Fibroblast of mammary gland (primary cell): ENCODE results near the gene NCR2.
A peak's percentile ranks its signal among the peaks of the same experiment; 100 is the strongest.

Experiments used
- DNase-seq: peaks from one replicate; pipeline ENCODE4 v3.0.0-alpha.2; 2010; ENCODE audit warnings: low read depth
- H3K4me3 ChIP-seq: 2 replicates; pipeline ENCODE4 v1.5.1; 2011; ENCODE audit warnings: low read depth, mild to moderate bottlenecking, low read length, moderate library complexity; ENCODE audit not compliant: control insufficient read depth
- CTCF ChIP-seq: conservative IDR thresholded peaks from 2 replicates; pipeline ENCODE4 v1.5.1; 2011; ENCODE audit warnings: low read depth, low read length, inconsistent platforms; ENCODE audit not compliant: control insufficient read depth, insufficient read depth

NCR2 gene

DNA sequence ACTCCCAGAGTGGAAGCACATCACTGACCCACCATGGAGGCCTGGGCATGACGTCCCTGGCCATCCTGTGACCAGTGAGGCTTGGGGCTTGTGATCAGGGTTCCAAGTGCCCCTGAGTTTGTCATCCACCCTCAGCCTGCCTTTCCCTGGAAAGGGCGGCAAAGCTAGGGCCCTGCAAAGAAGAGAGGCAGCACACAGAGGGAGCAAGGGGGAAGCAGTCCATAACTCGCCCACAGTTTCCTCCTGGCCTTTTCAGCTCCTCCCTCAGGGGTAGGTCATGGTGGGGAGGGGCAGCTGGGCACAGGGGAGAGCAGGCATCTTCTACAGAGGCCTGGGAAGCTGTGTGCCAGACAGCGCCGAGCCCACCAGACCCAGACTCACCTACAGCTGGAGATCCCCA is at the start of gene NCR2:
TSS of gene NCR2 (plus strand) at position 313 of the 400 bp plus-strand sequence. CDS start 269 bp downstream, outside the sequence.
- no peak for DNase-seq
- TF ChIP-seq CTCF: no peak
- H3K4me3 ChIP-seq: no peak within 1 kb of the TSS

- TF ChIP-seq CTCF: no peak
- H3K4me3 ChIP-seq: no peak within 1 kb of the TSS
- DNase-seq: peak; percentile 92
Measured at GRCh38 chr6:41286544-41287346, 48.7 kb upstream of the NCR2 start, which contains the start of gene TREM1. Gene TREM1, minus strand, starts transcription at chr6:41286682. Its CDS starts 27 bp downstream, at chr6:41286655.

GRCh38 chr6:41288030-41288753 is 47.2 kb upstream of the NCR2 start:
- no peak for TF ChIP-seq CTCF
- no peak overlapping the region for H3K4me3 ChIP-seq
- peak; percentile 62 for DNase-seq

DNA sequence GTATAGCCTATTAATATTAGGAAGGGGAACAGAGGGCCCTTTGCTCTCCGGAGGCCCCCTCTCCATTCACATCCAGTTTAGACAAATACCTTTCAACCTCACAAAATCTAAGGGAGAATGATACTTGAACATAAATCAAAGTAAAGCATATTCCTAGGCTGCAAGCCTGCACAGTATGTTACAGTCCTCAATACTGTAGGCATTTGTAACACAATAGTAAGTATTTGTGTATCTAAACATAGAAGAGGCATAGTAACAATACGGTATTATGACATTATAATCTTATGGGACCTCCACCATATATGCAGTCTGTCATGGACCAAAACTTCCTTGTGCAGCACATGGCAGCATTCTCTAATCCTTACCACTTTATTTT is 46.7 kb upstream of the NCR2 start:
- no peak for DNase-seq
- TF ChIP-seq CTCF: no peak

GRCh38 chr6:41289815-41290214 is 45.6 kb upstream of the NCR2 start:
- no peak overlapping the region for H3K4me3 ChIP-seq
- DNase-seq: no peak
- no peak for TF ChIP-seq CTCF

More for the DNA sequence above, 46.7 kb upstream of the NCR2 start:
- no peak overlapping the region for H3K4me3 ChIP-seq

- no peak for TF ChIP-seq CTCF
- no peak for DNase-seq
- H3K4me3 ChIP-seq: no peak overlapping the region
Measured at GRCh38 chr6:41291717-41292116, 43.7 kb upstream of the NCR2 start.
